ENCODE data around the gene GUK1.

The GUK1 gene

GRCh38 chr1:228180271-228180958 lies 40.3 kb downstream of the GUK1 start:
- DNase-seq: peak; percentile 23
- Histone ChIP-seq H3K4me3 (ENCODE audit: low read length) (no peak overlapping the region), H3K9ac (ENCODE audit: low read length) (no peak overlapping the region), H3K27ac (ENCODE audit: low read length) (no peak overlapping the region), H4K20me1 (ENCODE audit: insufficient read depth, low read length) (no peaks in the 10 kb centered on the region), H3K4me2 (ENCODE audit: low read depth, low read length) (no peak overlapping the region), H3K27me3 (replicated peaks; ENCODE audit: insufficient read depth, low read length) (no peaks in the 10 kb centered on the region), H3F3A (ENCODE audit: insufficient read depth, low read length) (no peaks in the 10 kb centered on the region), H3K9me2 (replicated peaks; ENCODE audit: insufficient read depth, low read length) (no peaks in the 10 kb centered on the region), H3K79me2 (ENCODE audit: low read length) (no peaks in the 10 kb centered on the region), H3K9me3 (replicated peaks; ENCODE audit: insufficient read depth, low read length) (no peaks in the 10 kb centered on the region), H3K36me3 (replicated peaks; ENCODE audit: insufficient read depth, low read length) (no peaks in the 10 kb centered on the region), H2AFZ (ENCODE audit: low read length) (no peak overlapping the region), H3K4me1 (ENCODE audit: low read length) (no peaks in the 10 kb centered on the region)
- TF ChIP-seq EZH2phosphoT487 (IDR thresholded peaks at IDR 0.05; ENCODE audit: low read length) (no peak), CTCF (IDR thresholded peaks at IDR 0.05; ENCODE audit: low read length) (peak; percentile 27)

- Histone ChIP-seq H3K27ac (ENCODE audit: low read length) (no peak overlapping the region), H2AFZ (ENCODE audit: low read length) (no peak overlapping the region), H3K79me2 (ENCODE audit: low read length) (no peaks in the 10 kb centered on the region), H3K27me3 (replicated peaks; ENCODE audit: insufficient read depth, low read length) (no peaks in the 10 kb centered on the region), H3K9me3 (replicated peaks; ENCODE audit: insufficient read depth, low read length) (no peaks in the 10 kb centered on the region), H3K4me3 (ENCODE audit: low read length) (no peak overlapping the region), H4K20me1 (ENCODE audit: insufficient read depth, low read length) (no peaks in the 10 kb centered on the region), H3K36me3 (replicated peaks; ENCODE audit: insufficient read depth, low read length) (no peaks in the 10 kb centered on the region), H3K4me2 (ENCODE audit: low read depth, low read length) (no peak overlapping the region), H3K9me2 (replicated peaks; ENCODE audit: insufficient read depth, low read length) (no peaks in the 10 kb centered on the region), H3K4me1 (ENCODE audit: low read length) (no peaks in the 10 kb centered on the region), H3K9ac (ENCODE audit: low read length) (no peak overlapping the region), H3F3A (ENCODE audit: insufficient read depth, low read length) (no peaks in the 10 kb centered on the region)
- no peak for TF ChIP-seq EZH2 (optimal IDR thresholded peaks at IDR 0.05; ENCODE audit: low read depth, low read length)
- TF ChIP-seq EZH2phosphoT487 (IDR thresholded peaks at IDR 0.05; ENCODE audit: low read length): no peak
- TF ChIP-seq CTCF (IDR thresholded peaks at IDR 0.05; ENCODE audit: low read length): no peak
- no peak for DNase-seq
These were observed 41.0 kb downstream of the GUK1 start for GRCh38 chr1:228180959-228181644.

GRCh38 chr1:228181645-228182034 lies 41.6 kb downstream of the GUK1 start:
- no peak overlapping the region for H3K4me2 ChIP-seq (ENCODE audit: low read depth, low read length)
- H3F3A ChIP-seq (ENCODE audit: insufficient read depth, low read length): no peaks in the 10 kb centered on the region
- no peaks in the 10 kb centered on the region for H3K9me3 ChIP-seq (replicated peaks; ENCODE audit: insufficient read depth, low read length)
- no peak overlapping the region for H3K4me3 ChIP-seq (ENCODE audit: low read length)
- no peaks in the 10 kb centered on the region for H3K36me3 ChIP-seq (replicated peaks; ENCODE audit: insufficient read depth, low read length)
- H3K9me2 ChIP-seq (replicated peaks; ENCODE audit: insufficient read depth, low read length): no peaks in the 10 kb centered on the region
- DNase-seq: no peak
- H3K27me3 ChIP-seq (replicated peaks; ENCODE audit: insufficient read depth, low read length): no peaks in the 10 kb centered on the region
- TF ChIP-seq CTCF (IDR thresholded peaks at IDR 0.05; ENCODE audit: low read length) (no peak), EZH2 (optimal IDR thresholded peaks at IDR 0.05; ENCODE audit: low read depth, low read length) (no peak), EZH2phosphoT487 (IDR thresholded peaks at IDR 0.05; ENCODE audit: low read length) (no peak)
- no peak overlapping the region for H2AFZ ChIP-seq (ENCODE audit: low read length)
- no peaks in the 10 kb centered on the region for H4K20me1 ChIP-seq (ENCODE audit: insufficient read depth, low read length)
- no peak overlapping the region for H3K27ac ChIP-seq (ENCODE audit: low read length)
- no peak overlapping the region for H3K9ac ChIP-seq (ENCODE audit: low read length)
- no peaks in the 10 kb centered on the region for H3K4me1 ChIP-seq (ENCODE audit: low read length)
- H3K79me2 ChIP-seq (ENCODE audit: low read length): no peaks in the 10 kb centered on the region
